22Rv1 (cell line): ENCODE data around the gene NUDT1.

ENCODE experiments used
- H3K27ac ChIP-seq: fragments of 450-650 bp; 2 replicates; pipeline ENCODE4 v1.5.1; 2017
- ZFX ChIP-seq: fragments of 450-650 bp; IDR thresholded peaks from 2 replicates; pipeline ENCODE4 v1.6.1; 2017; ENCODE audit warnings: antibody characterized with exemption, borderline replicate concordance
- TF ChIP-seq, protein P1 (sequence below): fragments of 450-650 bp; IDR thresholded peaks from 2 replicates; pipeline ENCODE4 v1.5.1; 2017; ENCODE audit warnings: mild to moderate bottlenecking

NUDT1 gene

DNA sequence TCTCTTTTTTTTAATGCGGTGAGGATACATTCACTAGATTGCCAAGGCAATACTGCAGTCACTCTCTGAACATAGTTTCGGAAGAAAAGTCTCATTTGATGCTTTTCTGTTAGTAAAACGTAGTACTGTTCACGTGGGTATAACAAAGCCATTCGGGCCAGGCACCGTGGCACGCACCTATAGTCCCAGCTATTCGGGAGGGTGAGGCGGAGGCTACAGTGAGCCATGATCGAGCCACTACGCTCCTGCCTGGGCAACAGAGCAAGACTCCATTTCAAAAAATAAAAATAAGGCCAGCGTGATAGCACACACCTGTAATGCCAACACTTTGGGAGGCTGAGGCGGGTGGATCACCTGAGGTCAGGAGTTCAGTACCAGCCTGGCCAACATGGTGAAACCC, 47.6 kb downstream of the NUDT1 start:
- H3K27ac ChIP-seq, result no peak overlapping the region
- TF ChIP-seq ZFX, result no peak
- TF ChIP-seq, protein P1, sequence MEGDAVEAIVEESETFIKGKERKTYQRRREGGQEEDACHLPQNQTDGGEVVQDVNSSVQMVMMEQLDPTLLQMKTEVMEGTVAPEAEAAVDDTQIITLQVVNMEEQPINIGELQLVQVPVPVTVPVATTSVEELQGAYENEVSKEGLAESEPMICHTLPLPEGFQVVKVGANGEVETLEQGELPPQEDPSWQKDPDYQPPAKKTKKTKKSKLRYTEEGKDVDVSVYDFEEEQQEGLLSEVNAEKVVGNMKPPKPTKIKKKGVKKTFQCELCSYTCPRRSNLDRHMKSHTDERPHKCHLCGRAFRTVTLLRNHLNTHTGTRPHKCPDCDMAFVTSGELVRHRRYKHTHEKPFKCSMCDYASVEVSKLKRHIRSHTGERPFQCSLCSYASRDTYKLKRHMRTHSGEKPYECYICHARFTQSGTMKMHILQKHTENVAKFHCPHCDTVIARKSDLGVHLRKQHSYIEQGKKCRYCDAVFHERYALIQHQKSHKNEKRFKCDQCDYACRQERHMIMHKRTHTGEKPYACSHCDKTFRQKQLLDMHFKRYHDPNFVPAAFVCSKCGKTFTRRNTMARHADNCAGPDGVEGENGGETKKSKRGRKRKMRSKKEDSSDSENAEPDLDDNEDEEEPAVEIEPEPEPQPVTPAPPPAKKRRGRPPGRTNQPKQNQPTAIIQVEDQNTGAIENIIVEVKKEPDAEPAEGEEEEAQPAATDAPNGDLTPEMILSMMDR, result no peak

DNA sequence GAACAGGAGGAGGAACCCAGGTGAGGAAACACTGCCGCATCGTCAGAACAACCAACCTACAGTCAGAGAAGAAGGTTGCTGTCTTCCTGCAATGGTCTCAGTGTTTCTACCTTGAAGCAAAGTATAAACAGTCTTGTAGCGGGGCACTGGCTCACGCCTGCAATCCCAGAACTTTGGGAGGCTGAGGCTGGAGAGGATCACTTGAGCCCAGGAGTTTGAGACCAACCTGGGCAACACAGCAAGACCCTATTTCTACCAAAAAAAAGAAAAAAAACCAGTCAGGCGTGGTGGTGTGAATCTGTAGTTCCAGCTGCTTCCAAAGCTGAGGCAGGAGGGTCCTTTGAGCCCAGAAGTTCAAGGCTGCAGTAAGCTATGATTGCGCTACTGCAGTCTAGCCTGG, 48.9 kb downstream of the NUDT1 start:
- H3K27ac ChIP-seq, result no peak overlapping the region

DNA sequence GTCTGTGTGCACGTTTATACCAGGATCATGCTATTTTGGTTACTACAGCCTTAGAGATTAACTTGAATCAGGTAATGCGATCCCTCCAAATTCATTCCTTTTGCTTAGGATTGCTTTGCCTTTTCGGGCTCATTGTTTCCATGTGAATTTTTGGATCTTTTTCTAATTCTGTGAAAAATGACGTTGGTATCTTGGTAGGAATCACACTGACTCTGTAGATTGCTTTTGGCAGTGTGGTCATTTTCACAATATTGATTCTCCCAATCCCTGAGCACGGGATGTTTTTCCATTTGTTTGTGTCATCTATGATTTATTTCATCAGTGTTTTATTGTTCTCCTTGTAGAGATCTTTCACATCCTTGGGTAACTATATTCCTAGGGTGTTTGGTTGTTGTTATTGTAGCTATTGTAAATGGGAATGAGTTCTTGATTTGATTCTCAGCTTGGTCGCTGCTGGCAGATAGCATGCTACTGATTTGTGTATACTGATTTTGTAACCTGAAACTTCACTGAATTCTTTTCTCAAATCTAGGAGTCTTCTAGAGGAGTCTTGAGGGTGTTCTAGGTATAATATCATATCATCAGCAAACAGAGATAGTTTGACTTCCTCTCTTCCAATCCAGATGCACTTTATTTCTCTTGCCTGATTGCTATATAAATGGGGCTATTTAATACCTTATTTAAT, 54.1 kb downstream of the NUDT1 start:
- TF ChIP-seq, protein P1, result no peak
- TF ChIP-seq ZFX, result no peak
- no peak overlapping the region for H3K27ac ChIP-seq

More for the DNA sequence above, 48.9 kb downstream of the NUDT1 start:
- TF ChIP-seq ZFX, result no peak
- TF ChIP-seq, protein P1, result no peak

DNA sequence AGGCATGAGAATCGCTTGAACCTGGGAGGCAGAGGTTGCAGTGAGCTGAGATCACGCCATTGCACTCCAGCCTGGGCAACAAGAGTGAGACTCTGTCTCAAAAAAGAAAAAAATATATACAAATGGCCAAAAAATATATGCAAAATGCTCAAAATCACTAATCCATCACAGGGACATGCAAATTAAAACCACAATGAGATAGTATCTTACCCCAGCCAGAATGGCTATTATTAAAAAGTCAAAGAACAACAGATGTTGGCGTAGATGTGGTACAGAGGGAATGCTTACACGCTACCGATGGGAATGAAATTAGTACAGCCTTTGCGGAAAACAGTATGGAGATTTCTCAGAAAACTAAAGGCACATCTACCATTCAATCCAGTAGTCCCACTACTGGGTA, 54.8 kb downstream of the NUDT1 start:
- H3K27ac ChIP-seq, result no peak overlapping the region
- TF ChIP-seq, protein P1, result no peak
- TF ChIP-seq ZFX, result no peak

DNA sequence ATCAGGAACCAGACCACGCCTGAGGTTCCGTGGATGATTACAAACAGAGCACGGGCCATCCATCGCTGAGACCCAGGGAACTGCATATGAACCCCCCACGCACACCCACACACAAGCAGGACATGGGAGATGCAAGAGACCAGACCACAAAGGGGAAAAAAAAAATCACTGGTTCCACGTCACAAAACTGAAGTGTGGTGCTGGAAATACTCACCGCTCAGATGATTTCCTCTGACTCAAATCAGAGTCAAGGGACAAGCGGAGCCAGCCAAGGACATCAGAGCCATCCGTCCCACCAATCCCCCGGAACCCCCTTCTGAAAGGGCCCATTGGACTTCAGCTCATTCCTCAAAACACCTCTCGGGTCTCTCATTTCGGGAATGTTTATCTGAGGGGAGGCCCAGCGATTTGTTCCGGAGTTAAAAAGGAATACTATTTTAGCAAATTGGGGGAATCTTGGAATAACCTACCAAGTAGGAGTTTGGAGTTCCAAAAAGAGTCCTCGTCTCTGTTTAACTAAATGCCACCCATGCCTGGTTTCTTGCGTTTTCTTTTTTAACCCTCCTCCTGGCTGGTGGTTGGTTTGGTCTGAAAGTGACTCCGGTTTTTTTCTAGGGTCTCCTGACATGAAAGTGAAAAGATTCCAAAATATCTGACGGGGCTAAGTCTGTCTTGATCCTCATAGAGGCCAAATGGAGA, 57.3 kb downstream of the NUDT1 start:
- no peak overlapping the region for H3K27ac ChIP-seq
- no peak for TF ChIP-seq ZFX
- TF ChIP-seq, protein P1, result no peak

DNA sequence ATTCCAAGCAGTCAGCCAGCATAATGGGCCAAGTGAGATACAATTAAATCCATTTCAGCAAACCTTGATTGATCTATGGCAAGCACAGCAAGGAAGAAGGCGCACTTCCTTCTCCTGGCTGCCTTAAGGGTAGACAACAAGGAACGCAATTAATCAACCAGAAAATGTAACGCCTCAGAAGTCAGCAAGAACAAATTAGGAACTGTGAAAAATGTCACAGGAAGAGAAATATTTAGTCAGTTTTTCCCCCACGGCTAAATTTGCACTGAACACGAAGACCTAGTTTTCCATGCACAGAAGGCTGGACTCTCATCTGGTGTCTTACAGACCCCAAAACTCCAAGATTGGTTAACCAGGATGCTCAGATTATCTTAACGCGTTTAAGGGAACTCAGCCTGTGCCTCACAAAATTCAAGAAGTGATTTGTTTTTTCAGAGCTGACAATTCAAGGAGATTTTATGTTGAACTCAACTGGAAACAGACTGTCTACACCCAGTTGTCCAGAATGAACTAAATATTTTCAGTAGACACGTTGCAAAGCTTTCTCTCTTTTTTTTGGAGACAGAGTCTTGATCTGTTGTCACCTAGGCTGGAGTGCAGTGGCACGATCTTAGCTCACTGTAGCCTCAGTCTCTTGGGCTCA, 58.0 kb downstream of the NUDT1 start:
- TF ChIP-seq, protein P1, result no peak
- TF ChIP-seq ZFX, result no peak
- no peak overlapping the region for H3K27ac ChIP-seq
